ENCODE results near the gene PLPPR1.

PLPPR1 gene

DNA sequence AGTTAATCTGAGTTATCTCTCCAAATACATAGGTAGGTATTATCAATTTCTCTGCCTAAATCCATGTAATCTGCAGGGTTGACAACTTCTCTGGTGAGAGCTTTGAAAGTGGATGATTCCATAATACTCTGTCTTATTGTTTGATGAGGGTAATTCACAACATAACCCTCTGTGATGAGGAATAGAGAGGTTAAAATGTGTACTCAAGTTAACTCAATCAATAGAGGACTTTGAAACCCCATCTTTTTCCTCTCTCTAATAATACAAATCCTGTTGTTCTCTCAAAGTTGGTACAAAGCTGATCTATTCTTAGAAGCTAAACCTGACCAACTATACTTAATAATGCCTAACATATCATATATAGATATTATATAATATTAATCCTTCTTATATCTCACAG is 100.1 kb downstream of the PLPPR1 start:
- DNase-seq = no peak

DNA sequence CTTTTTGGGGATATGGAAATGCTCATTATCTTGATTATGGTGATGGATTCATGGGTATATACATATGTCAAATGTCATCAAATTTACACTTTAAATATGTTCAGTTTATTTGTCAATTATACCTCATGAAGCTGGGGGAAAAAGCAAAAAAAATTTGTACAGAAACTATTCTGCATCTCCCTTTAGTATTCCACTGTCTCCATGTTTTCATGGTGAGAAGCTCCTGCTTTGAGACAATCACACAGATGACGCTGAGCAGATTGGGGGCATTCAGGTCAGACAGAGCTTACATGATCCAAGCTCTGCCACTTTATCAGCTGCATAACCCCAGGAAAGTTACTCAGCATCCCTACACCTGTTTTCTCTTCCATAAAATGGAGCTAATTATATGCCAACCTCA is 101.5 kb downstream of the PLPPR1 start:
- DNase-seq = no peak

DNA sequence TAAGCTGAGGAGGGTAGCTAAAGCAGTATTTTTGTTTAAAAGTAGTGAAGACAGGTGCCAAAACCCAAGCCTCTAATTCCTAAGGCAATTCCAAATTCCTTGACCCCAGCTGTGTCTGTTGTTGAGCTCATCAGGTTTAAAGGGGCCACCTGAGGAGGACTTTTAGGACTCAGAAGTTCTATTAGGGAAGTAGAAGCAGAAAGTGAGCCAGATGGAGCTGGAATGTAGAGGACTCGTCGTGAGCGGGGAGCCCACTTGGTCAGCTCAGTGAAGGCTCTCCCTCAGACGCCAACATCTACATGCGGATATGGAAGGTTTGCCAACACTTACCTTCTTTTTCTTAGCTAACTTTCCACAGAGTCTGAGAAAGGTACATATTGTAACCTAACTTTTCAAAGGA is 102.8 kb downstream of the PLPPR1 start:
- no peak for DNase-seq

DNA sequence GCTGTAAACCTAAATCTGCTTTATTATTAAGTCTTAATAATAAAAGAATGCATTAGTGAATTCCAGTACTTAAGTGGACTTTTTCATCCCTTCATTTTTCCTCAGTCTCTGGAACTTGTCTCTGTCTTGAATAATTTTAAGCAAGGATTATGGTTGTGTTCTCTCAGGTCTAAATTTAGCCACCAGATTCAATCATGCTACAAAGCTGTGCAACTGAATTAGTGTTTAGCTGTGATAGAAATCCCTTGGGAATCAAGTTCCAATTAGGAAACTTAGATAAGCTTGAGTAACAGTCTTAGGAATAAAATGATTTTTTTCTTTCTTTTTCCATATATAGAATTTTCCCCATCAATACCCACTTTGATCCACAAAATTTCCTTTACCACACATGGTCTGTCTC is 104.3 kb downstream of the PLPPR1 start:
- DNase-seq = no peak

DNA sequence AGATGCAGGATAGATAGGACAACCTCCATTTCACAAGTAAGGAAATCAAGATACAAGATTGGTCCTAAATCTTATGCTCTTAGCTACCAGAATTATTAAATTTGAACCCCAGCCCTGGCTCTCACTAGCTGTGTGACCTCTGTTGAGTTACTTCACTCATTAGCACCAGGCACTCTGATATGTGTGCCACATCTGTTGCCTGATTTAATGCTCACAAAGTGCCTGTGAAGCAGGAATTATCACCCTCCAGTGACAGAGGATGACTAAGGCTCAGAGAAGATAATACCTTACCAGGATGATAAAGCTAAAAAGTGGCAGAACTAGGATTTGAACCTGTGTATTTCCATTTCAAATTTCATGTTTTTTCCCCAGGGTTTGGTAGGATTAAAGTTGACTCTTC is 110.0 kb downstream of the PLPPR1 start:
- DNase-seq = no peak

DNA sequence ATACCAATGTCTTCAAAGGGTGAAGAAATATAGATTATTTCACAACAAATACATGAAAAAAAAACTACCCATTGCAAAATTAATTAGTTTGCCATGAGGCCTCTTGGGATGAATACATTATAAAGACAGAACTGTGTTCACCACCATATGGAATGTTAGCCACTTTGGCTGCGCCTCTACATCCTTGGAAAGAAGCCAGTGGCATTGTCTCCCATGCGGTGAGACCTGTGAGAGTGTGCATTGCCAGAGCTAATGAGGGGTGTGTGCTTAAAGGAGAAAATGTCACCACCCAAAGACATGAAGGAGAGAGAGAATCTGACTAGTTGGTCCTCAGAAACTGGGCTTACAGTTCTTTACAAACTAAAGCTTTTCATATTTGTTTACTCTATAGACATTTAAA is 110.6 kb downstream of the PLPPR1 start:
- DNase-seq = no peak

DNA sequence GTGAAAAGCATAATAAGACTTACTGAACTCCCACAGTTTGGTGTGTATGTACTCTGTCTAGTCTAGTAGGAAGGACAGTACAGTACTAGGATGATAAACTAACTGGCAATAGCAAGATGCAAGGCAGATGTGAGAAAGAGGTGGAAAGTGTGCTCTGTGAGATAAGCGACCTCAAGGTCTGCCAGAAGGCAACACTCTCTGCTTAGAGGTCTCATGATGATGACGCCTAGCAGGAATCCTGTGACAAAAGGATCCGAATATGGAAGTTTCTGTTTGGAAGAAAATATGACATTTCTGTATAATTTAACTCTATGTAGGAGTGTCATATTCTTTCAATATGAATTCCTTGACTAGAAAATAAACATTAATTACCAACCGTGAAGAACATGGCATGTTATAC is 112.2 kb downstream of the PLPPR1 start:
- no peak for DNase-seq

DNA sequence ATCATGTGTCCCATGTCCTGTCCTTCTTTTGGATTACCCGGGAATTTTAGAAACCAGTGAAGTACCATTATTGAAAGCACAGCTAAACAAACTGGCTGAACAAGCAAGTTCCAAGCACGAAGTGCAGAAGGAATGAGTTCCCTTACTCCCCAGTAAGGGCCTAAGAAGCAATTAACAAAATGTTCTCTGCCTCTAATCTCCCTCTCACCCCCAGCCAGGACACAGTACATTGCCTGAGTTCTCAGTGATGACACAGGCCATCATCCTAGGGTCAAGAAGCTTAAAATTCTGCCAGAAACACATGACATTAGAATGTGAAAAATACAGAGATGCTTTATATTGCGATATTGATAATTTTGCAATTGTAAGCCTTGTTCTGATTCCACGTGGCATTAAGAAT is 118.0 kb downstream of the PLPPR1 start:
- DNase-seq = no peak

DNA sequence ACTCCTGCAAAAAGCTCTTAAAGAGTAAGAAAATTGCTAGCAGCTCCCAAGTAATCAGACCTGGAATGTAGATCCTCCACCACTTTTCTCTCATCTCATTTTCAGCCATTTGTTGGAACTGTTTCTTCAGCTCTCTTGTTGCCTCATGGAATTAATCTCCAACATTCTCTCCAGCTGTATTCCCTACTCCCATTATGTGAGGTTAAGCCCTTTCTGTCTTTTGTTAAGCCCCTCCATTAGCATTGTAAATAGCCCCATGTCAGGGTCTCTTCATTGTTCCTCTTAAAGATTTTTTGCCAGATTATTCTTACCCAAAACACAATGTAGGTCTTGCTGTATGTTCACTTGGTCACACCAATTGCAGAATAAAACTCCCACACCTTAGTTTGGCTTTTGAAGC is 119.8 kb downstream of the PLPPR1 start:
- DNase-seq = no peak

DNA sequence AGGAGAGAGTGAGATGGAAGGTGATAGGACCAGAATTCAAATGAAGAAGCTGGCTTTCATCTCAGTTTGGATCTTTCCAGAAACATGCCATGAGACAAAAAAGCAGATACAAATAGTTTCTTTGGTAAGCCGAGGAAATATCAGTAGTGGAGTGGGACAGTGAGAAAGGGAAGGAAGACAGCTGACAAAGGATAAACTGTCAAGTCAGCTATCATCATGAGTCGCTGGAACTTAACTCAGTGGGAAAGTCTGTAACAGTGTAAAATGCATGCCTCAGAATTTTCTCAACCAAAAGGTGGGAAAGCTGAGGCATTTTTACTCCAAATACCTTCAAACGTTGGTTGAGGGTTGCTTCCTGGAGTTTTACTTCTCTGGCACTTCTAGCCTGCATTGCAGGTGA is 129.8 kb downstream of the PLPPR1 start:
- no peak for DNase-seq

DNA sequence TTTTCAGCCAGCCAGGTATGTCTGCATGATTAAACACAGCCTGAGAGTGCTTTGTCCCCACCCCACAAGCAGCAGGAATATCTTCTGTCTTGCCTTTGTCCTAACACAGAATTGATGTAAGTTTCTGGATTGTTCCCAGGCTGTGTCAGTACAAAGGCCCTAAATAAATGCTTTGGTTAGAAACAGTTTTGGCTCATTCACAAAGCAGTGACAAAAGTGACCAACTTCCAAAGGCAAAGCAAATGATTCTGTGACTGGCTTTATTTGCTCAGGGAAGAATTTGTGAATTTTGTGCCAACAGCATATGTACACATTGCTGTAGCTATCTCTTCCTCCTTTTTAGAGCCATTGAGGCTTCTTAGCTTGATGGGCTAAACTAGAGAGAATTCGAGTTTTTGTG is 133.7 kb downstream of the PLPPR1 start:
- no peak for DNase-seq

DNA sequence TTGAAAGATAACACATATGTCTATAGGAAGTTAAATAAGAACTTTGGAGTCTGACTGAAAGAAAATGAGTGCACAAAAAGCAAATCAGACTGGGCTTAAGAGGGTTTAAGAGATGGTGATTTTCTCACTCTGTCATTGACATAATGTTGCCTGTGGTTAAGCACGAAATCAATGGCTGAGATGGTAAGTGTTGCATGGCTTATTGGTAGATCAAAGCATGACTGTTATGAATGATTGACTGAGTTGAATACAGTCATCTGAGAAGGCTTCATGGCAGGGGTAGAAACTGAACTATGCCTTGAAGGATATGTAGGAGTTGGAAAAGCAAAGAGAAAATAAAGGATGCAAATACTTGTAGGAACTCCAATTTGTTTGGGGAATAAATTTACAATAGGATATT is 136.6 kb downstream of the PLPPR1 start:
- DNase-seq = no peak

DNA sequence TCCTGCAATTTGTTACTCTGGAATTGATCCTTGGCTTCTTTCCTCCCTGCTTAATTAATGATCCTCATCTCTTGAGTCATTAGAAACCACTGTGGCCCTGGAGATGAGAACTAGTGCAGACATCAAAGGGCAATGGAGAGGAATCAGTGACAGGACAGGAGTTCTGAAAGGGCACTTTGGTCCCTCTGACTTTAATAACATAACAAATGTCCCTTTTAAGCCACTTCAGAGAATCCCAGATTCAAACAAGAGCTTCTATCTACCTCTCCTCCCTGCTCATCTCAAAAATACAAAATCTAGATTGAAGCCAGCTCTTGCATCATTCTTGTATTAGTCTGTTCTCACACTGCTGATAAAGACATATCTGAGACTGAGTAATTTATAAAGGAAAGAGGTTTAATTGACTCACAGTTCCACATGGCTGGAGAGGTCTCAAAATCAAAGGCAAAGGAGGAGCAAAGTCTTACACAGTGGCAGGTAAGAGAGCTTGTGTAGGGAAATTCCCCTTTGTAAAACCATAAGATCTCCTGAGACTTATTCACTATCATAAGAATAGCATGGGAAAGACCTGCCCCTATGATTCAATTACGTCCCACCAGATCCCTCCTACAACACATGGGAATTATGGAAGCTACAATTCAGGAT is 139.1 kb downstream of the PLPPR1 start:
- DNase-seq = no peak

DNA sequence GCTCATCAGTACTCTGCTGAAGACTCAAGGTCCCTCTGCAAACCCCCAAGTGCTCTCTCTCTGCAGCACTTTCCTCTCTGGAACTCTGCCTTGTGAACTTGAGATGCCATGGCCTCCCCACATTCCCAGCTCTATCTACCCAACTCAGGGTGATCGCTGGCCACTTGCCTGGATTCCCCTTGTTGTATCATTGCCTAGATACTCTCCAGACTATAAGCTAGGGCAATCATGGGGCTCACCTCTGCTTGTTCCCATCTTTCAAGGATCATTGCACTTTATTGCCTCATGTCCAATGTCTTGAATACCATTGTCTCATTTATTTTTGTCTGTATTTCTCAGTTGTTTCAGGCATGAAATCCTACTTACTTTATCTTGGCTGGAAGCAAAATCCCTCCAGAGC is 144.1 kb downstream of the PLPPR1 start:
- no peak for DNase-seq

DNA sequence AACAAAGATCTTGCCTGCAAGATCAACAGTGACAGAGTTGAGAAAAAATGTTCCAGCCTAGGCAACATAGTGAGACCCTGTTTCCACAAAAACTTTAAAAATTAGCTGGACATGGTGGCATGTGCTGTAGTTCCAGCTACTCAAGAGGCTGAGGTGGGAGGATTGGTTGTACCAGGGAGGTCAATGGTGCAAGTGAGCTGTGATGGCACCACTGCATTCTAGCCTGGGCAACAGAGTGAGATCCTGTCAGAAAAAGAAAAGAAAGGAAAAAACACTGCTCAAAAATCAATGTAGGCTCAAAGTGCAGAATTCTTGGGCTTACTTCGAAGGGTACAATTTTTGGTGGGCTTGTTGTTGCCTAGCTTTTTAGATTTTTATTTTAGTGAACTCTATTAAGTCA is 145.4 kb downstream of the PLPPR1 start:
- no peak for DNase-seq

DNA sequence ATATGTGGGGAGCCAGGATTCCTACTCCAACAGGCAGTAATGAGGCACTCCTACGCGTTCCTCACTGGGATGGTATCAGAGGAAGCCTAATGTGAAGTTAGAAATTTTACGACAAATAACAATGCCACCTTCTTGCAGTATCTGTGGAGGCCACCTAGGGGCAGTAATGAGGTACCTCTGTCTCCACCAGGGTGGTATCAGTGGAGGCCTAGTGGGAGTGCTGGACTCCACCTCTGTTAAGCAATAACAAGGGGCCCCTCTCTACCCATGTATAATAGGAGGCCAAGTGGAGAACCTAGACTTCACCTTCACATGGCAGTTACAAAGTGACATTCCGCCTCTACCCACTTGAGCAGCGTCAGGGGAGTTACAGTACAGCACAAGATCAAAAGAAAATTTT is 147.9 kb downstream of the PLPPR1 start:
- no peak for DNase-seq

DNA sequence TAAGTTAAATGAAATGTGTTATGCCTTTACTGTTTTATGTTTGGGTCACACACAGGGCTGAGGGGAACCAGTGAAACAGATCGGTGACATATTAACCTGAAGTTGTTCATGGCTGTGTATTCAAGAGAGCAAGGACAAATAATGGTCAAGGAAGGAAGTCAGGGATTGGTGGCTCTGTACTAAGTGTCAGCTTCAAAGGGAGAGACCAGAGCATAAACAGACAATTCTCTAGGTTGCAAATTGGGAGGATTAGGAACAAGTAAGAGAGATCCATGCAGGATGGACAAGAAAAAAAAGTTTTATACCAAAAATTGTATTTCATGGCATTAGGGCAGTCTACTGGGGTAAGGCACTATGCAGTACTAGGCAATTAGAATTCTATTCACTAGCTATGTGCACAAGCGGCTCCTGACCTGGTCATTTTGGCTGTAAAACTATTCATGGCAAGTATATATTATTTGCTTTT is 156.3 kb downstream of the PLPPR1 start:
- DNase-seq = no peak

DNA sequence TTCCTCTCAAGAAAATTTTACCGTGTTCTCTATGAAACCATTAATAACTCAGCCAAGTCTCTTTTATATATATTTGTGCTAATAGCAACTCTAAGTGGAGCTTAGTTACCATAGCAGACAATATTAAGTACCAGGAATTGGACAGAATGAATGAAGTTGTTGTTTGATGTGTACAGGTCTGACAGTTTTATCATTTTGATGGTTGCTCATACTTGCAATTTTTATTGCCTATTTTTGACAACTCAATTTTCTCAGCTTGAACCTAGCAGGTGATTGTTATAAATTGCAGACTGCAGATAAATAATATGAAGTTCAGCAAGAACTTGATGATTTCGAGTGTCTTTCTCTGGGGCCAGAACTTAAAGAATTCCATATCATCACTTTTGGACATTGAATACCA is 163.2 kb downstream of the PLPPR1 start:
- no peak for DNase-seq

DNA sequence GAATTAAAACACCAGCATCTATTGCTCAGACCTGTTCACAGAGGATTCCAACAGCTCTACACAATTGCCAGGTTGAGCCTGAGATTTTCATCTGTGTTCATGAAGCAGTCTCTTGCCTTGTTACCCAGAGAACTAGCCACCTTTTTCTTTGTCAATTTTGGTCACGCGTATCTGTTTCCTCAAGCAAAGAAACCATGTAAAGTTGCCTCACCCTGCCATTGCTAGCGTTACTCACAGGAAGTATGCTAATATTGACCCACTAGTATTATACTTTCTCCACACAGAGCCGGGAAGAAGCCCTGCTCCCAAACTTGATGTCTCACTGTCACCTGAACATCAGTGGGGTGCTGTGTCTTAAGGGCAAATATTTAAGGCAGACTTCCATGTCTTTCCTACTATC is 168.5 kb downstream of the PLPPR1 start:
- DNase-seq = no peak

DNA sequence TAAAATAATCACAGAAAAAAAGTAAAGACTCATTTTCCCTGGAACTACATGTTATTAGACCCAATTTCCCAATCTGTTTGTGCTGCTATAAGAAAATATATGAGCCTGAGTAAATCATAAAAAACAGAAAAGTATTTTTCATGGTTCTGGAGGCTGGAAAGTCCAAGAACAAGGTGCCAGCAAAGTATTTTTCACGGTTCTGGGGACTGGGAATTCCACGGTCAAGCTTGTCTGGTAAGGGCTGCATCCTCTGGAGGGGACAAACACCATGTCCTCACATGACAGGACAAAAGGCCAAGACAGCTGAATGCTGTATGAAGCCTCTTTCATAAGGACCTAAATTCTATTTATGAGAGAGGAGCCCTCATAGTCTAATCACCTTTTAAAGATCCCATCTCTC is 172.3 kb downstream of the PLPPR1 start:
- no peak for DNase-seq

DNA sequence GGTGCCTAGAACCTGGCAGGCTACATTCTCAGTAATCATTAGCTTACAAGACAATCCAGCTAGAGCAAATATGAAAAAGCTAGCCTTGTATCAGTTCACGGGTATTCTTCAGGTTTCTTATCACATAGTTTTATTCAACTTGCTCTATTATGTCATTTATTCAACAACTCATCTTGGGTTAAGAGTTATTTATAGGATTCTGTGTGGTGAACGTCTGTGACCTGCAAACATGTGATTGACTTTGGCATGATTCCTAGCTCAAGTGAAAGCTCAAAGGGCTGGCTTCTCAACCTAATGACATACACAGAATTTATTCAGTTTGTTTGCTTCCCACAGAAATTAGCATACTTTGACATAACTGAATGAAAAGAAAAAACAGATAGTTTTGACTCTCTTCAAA is 173.1 kb downstream of the PLPPR1 start:
- no peak for DNase-seq

DNA sequence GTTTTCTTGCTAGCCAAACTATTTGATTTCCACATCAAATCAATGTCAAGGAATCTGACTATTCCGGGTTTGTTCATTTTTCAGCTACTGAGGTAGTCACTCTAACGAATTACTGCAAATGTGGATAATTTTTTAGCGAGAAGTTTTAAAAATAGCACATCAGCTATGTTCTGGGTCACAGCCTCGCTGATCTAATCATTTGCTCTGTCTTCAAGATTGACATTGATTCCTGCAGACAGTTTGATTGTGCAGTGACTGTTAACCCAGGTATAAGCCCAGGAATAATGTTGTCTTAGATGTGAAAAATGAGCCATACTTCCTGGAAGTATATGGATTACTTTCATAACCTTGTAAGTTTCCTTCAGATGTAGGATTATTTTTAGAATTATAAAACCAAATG is 181.1 kb downstream of the PLPPR1 start:
- DNase-seq = no peak

DNA sequence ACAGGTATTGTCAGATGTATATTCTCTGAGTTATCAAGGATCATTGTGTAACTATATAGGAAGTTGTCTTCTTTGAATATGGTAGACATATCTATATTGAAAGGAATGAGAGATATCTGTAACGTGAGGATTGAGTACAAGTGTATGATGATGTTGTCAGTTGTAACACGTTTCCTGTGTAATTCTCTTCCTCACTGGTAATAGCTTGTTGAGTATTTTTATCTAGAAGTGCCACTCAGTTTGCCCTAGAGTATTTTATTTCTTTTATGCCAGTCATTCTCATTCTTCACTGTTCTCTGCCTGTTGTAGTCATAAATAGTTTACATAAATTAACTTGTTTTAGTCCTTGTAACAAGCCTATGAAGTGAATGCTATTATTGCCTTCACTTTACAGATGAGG is 184.1 kb downstream of the PLPPR1 start:
- DNase-seq = no peak

DNA sequence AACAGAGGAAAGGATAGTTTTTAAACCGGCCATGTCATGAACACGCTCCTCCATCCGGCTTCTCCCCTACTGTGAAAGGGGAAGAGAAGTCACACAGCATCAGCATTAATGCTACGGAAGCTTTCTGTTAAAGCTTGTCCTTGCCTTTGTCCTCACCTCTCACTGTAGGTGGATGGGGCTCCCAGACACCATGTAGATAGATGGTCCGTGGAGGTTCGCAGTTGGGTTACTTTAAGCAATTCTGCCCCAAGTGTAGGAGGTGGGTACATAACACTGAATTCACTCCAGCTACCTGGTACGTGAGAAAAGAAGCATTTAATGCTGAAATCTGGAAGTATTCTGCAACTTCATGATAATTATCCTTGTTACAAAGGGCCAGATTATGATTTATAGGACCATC is 190.5 kb downstream of the PLPPR1 start:
- DNase-seq = no peak

DNA sequence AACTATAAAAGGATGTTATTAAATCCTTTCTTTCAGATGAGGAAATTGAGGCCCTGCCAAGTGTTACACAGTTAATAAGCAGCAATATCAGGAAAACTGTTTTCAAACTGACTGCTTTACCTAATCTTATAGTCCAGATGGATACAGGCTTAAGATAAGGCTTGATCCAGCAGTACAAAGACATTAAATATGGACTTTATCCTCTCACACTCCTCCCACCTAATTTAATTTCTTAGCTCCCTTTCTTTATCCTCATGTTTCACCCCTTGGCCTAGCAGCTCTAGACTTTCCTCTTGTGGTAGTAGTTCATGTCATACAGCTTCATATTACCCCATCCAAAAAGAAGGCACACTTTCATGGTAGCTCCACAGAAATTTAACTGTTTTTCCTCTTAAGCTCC is 191.8 kb downstream of the PLPPR1 start:
- DNase-seq = no peak

DNA sequence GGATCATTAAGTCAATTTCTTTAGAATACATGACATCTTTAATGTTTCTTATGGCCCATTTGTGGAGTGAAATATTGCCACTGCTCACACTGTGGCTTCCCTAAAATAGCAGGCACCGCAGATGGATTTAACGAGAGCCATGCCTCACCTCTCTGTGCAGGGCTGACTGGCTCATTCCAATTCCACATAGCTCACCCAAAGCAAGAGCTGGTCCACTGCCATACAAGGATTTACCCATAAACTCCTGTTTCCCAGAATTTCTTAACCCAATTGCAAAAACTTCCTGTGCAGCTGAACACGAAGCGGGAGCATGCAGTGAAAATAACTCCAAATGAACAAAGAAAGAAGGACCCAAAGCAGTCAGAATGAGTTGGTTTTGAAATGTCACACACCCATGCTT is 196.7 kb downstream of the PLPPR1 start:
- DNase-seq = no peak
